ENCODE results near the gene GLRX5.
A peak's percentile ranks its signal among the peaks of the same experiment; 100 is the strongest.

The GLRX5 gene

GRCh38 chr14:95533391-95533821 is 1.4 kb upstream of the GLRX5 start:
- no peak for TF ChIP-seq CTCF (IDR thresholded peaks at IDR 0.05; ENCODE audit: low read length)
- no peak for TF ChIP-seq EZH2phosphoT487 (IDR thresholded peaks at IDR 0.05; ENCODE audit: low read length)
- H3K4me1 ChIP-seq (ENCODE audit: low read length): 0 out of 2 replicates have a peak, but pooled peaks cover 3% of the 10 kb centered on the region

GRCh38 chr14:95533822-95534221 is 1.0 kb upstream of the GLRX5 start:
- Histone ChIP-seq H3K9me2 (replicated peaks; ENCODE audit: insufficient read depth, low read length) (no peaks in the 10 kb centered on the region), H3K79me2 (ENCODE audit: low read length) (peaks cover 78% of the 10 kb centered on the region), H3K4me1 (ENCODE audit: low read length) (0 out of 2 replicates have a peak, but pooled peaks cover 3% of the 10 kb centered on the region), H3K36me3 (replicated peaks; ENCODE audit: insufficient read depth, low read length) (no peaks in the 10 kb centered on the region), H4K20me1 (ENCODE audit: insufficient read depth, low read length) (no peaks in the 10 kb centered on the region), H3K9ac (ENCODE audit: low read length) (peak overlapping the region; percentile 84), H3K4me2 (ENCODE audit: low read depth, low read length) (peak overlapping the region; percentile 44), H3K27me3 (replicated peaks; ENCODE audit: insufficient read depth, low read length) (no peaks in the 10 kb centered on the region), H2AFZ (ENCODE audit: low read length) (no peak overlapping the region), H3F3A (ENCODE audit: insufficient read depth, low read length) (no peaks in the 10 kb centered on the region), H3K27ac (ENCODE audit: low read length) (peak overlapping the region; percentile 84; the same call in 1 of the 2 replicates), H3K9me3 (replicated peaks; ENCODE audit: insufficient read depth, low read length) (no peaks in the 10 kb centered on the region), H3K4me3 (ENCODE audit: low read length) (peak overlapping the region; percentile 82)
- no peak for TF ChIP-seq EZH2 (optimal IDR thresholded peaks at IDR 0.05; ENCODE audit: low read depth, low read length)
- no peak for TF ChIP-seq EZH2phosphoT487 (IDR thresholded peaks at IDR 0.05; ENCODE audit: low read length)
- no peak for TF ChIP-seq CTCF (IDR thresholded peaks at IDR 0.05; ENCODE audit: low read length)
- DNase-seq: no peak

More at GRCh38 chr14:95533391-95533821, 1.4 kb upstream of the GLRX5 start:
- H3K9me2 ChIP-seq (replicated peaks; ENCODE audit: insufficient read depth, low read length): no peaks in the 10 kb centered on the region
- no peaks in the 10 kb centered on the region for H3F3A ChIP-seq (ENCODE audit: insufficient read depth, low read length)
- peak overlapping the region; percentile 84; the same call in 1 of the 2 replicates for H3K27ac ChIP-seq (ENCODE audit: low read length)
- H3K36me3 ChIP-seq (replicated peaks; ENCODE audit: insufficient read depth, low read length): no peaks in the 10 kb centered on the region
- peak overlapping the region; percentile 82 for H3K4me3 ChIP-seq (ENCODE audit: low read length)
- no peaks in the 10 kb centered on the region for H3K9me3 ChIP-seq (replicated peaks; ENCODE audit: insufficient read depth, low read length)
- DNase-seq: no peak
- peaks cover 74% of the 10 kb centered on the region for H3K79me2 ChIP-seq (ENCODE audit: low read length)
- H4K20me1 ChIP-seq (ENCODE audit: insufficient read depth, low read length): no peaks in the 10 kb centered on the region
- peak overlapping the region; percentile 84 for H3K9ac ChIP-seq (ENCODE audit: low read length)
- no peaks in the 10 kb centered on the region for H3K27me3 ChIP-seq (replicated peaks; ENCODE audit: insufficient read depth, low read length)
- peak overlapping the region; percentile 44 for H3K4me2 ChIP-seq (ENCODE audit: low read depth, low read length)
- H2AFZ ChIP-seq (ENCODE audit: low read length): no peak overlapping the region

- no peaks in the 10 kb centered on the region for H4K20me1 ChIP-seq (ENCODE audit: insufficient read depth, low read length)
- H3K4me2 ChIP-seq (ENCODE audit: low read depth, low read length): peak overlapping the region; percentile 76
- H3K4me1 ChIP-seq (ENCODE audit: low read length): 0 out of 2 replicates have a peak, but pooled peaks cover 3% of the 10 kb centered on the region
- 0 out of 2 replicates have a peak overlapping the region, but pooled peaks have one; percentile 23 for H2AFZ ChIP-seq (ENCODE audit: low read length)
- H3K9me2 ChIP-seq (replicated peaks; ENCODE audit: insufficient read depth, low read length): no peaks in the 10 kb centered on the region
- H3F3A ChIP-seq (ENCODE audit: insufficient read depth, low read length): no peaks in the 10 kb centered on the region
- H3K9me3 ChIP-seq (replicated peaks; ENCODE audit: insufficient read depth, low read length): no peaks in the 10 kb centered on the region
- TF ChIP-seq EZH2phosphoT487 (IDR thresholded peaks at IDR 0.05; ENCODE audit: low read length) (no peak), EZH2 (optimal IDR thresholded peaks at IDR 0.05; ENCODE audit: low read depth, low read length) (no peak), CTCF (IDR thresholded peaks at IDR 0.05; ENCODE audit: low read length) (no peak)
- DNase-seq: no peak
- H3K36me3 ChIP-seq (replicated peaks; ENCODE audit: insufficient read depth, low read length): no peaks in the 10 kb centered on the region
- H3K27me3 ChIP-seq (replicated peaks; ENCODE audit: insufficient read depth, low read length): no peaks in the 10 kb centered on the region
- peak overlapping the region; percentile 6; the same call in 1 of the 2 replicates for H3K27ac ChIP-seq (ENCODE audit: low read length)
- peaks cover 88% of the 10 kb centered on the region for H3K79me2 ChIP-seq (ENCODE audit: low read length)
- H3K4me3 ChIP-seq (ENCODE audit: low read length): peak overlapping the region; percentile 78
- H3K9ac ChIP-seq (ENCODE audit: low read length): peak overlapping the region; percentile 73
These were observed 574 bp downstream of the GLRX5 start for GRCh38 chr14:95535226-95536021.

Data from MM.1S (cell line).